Kidney (tissue), 14 donors: ENCODE measurements around the gene SART1. TPM values are rescaled to one million over a fixed set of nuclear protein-coding genes. Genes with fewer than 3 reads are reported as not detected.
A peak's percentile ranks its signal among the peaks of the same experiment; 100 is the strongest.

Source experiments
- DNase-seq, 5 donors: peaks; one replicate each; pipeline ENCODE4 v3.0.0-alpha.2; 2013 to 2020
- FAIRE-seq: peaks from 2 replicates; lab custom pipeline; 2012; peaks lifted over from hg19 to GRCh38; lab: Jason Lieb, UNC
- H3K27ac ChIP-seq, 2 donors: one replicate each; pipeline ENCODE4 v1.7.0; 2013; ENCODE audit warnings: low read depth in 2 of 2, low read length in 2 of 2, inconsistent platforms in 1 of 2
- H3K27me3 ChIP-seq: one replicate; pipeline ENCODE4 v1.7.1; 2013; ENCODE audit warnings: low read length, inconsistent platforms; ENCODE audit not compliant: control insufficient read depth, insufficient read depth
- H3K36me3 ChIP-seq, 3 donors: one replicate each; pipeline versions ENCODE4 v1.7.0 to v1.7.1; 2013; ENCODE audit warnings: low read length in 3 of 3, control low read depth in 1 of 3, inconsistent platforms in 1 of 3; ENCODE audit not compliant: insufficient read depth in 3 of 3, control insufficient read depth in 2 of 3
- H3K4me1 ChIP-seq, 3 donors: one replicate each; pipeline versions ENCODE4 v1.7.0 to v1.7.1; 2013; ENCODE audit warnings: low read length in 3 of 3, inconsistent platforms in 1 of 3, low read depth in 1 of 3; ENCODE audit not compliant: control insufficient read depth in 2 of 3, insufficient read depth in 2 of 3
- H3K4me3 ChIP-seq, 3 donors: one replicate each; pipeline versions ENCODE4 v1.7.0 to v1.8.1; 2013; ENCODE audit warnings: low read length in 3 of 3, control low read depth in 1 of 3, inconsistent platforms in 1 of 3
- H3K9ac ChIP-seq, 3 donors: one replicate each; pipeline versions ENCODE4 v1.7.0 to v1.7.1; 2013; ENCODE audit warnings: low read length in 3 of 3, control low read depth in 1 of 3, inconsistent platforms in 1 of 3
- H3K9me3 ChIP-seq, 3 donors: one replicate each; pipeline versions ENCODE4 v1.7.0 to v1.7.1; 2013; ENCODE audit warnings: low read length in 3 of 3, control low read depth in 1 of 3, inconsistent platforms in 1 of 3; ENCODE audit not compliant: control insufficient read depth in 2 of 3, insufficient read depth in 1 of 3
- intact Hi-C: fragments of 100-400 bp; cut with DNase I; formaldehyde crosslinking; loops from one replicate; pipeline ENCODE4 v1.11.1; 2022
- polyA plus RNA-seq: library from polyadenylated mRNA; stranded (reverse); fragments of 350-450 nt; fragmentation: Illumina TruSeq; extraction: RNeasy Lipid Tissue Mini Kit (QIAGEN cat#74804); gene quantifications from one replicate; pipeline ENCODE4 v1.2.3, GENCODE V29; 2014; ENCODE audit warnings: low read depth, low replicate concordance; ENCODE audit not compliant: insufficient read depth
- total RNA-seq: library from RNA; stranded (reverse); fragmentation: NEBNext Ultra II Directional; extraction: Animal tissue kit (Norgen Biotek cat#: 25700); gene quantifications from one replicate; pipeline ENCODE4 v1.2.1, GENCODE V29; 2021
- TF ChIP-seq, protein P1 (sequence below): IDR thresholded peaks from 3 replicates; pipeline ENCODE4 v1.5.1; 2012; ENCODE audit warnings: mild to moderate bottlenecking, moderate library complexity, borderline replicate concordance; ENCODE audit not compliant: insufficient read depth; ENCODE audit errors: extremely low read depth
- donor health status: control.
- donor health status: control.
- donor health status: control.
- donor health status: control.
- donor health status: control.
- donor health status: DM: yes; HTN: yes; CAD: no.
- donor health status: Normal renal cell carcinoma (clear cell type).

SART1 gene
- total and polyA plus RNA-seq, 2 donors from 2014 or later = 48.6 to 48.7 TPM

DNA sequence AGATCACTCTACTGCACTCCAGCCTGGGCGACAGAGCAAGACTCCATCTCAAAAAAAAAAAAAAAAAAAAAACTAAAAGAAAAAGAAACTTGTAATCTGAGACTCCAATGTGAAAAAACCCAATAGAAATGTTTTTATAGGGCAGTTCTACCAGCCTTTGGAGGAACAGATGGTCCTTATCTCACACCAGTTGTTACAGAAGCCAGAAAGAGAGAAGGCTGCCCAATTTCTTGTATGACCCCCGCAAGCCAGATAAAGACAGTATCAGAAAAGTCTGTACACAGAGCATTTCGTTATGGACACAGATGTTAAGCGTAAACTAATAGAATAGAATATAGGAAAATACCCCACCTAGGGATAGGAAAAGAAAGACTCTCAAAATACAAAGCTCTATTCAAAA lies 27.5 kb upstream of the SART1 start:
- FAIRE-seq (no peak), DNase-seq (peak in 1 of 5 donors; percentile 44)
- no peak overlapping the region for H3K9ac ChIP-seq
- no peaks in the 10 kb centered on the region for H3K4me1 ChIP-seq
- intact Hi-C loops = no loop called here
- no peak overlapping the region for H3K27ac ChIP-seq
- no peaks in the 10 kb centered on the region for H3K9me3 ChIP-seq
- no peaks in the 10 kb centered on the region for H3K36me3 ChIP-seq
- TF ChIP-seq, protein P1, sequence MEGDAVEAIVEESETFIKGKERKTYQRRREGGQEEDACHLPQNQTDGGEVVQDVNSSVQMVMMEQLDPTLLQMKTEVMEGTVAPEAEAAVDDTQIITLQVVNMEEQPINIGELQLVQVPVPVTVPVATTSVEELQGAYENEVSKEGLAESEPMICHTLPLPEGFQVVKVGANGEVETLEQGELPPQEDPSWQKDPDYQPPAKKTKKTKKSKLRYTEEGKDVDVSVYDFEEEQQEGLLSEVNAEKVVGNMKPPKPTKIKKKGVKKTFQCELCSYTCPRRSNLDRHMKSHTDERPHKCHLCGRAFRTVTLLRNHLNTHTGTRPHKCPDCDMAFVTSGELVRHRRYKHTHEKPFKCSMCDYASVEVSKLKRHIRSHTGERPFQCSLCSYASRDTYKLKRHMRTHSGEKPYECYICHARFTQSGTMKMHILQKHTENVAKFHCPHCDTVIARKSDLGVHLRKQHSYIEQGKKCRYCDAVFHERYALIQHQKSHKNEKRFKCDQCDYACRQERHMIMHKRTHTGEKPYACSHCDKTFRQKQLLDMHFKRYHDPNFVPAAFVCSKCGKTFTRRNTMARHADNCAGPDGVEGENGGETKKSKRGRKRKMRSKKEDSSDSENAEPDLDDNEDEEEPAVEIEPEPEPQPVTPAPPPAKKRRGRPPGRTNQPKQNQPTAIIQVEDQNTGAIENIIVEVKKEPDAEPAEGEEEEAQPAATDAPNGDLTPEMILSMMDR = no peak
- H3K27me3 ChIP-seq = no peaks in the 10 kb centered on the region
- H3K4me3 ChIP-seq = no peak overlapping the region

GRCh38 chr11:65937766-65938165 lies 23.8 kb upstream of the SART1 start:
- Histone ChIP-seq H3K36me3 (no peaks in the 10 kb centered on the region), H3K4me1 (no peaks in the 10 kb centered on the region), H3K4me3 (no peak overlapping the region), H3K9me3 (no peaks in the 10 kb centered on the region), H3K27ac (no peak overlapping the region), H3K9ac (no peak overlapping the region), H3K27me3 (no peaks in the 10 kb centered on the region)
- FAIRE-seq = no peak
- DNase-seq = no peak
- TF ChIP-seq, protein P1 = no peak
- intact Hi-C loops = no loop called here

GRCh38 chr11:65941720-65942310 lies 19.7 kb upstream of the SART1 start:
- Histone ChIP-seq H3K4me1 (no peaks in the 10 kb centered on the region), H3K9me3 (no peaks in the 10 kb centered on the region), H3K36me3 (no peaks in the 10 kb centered on the region), H3K9ac (no peak overlapping the region), H3K4me3 (no peak overlapping the region), H3K27ac (no peak overlapping the region), H3K27me3 (no peaks in the 10 kb centered on the region)
- intact Hi-C loops = no loop called here
- peak in 1 of 5 donors; percentile 21 for DNase-seq
- TF ChIP-seq, protein P1 = no peak
- no peak for FAIRE-seq

GRCh38 chr11:65942531-65942930 lies 19.0 kb upstream of the SART1 start:
- H3K4me3 ChIP-seq = no peak overlapping the region
- H3K9ac ChIP-seq = no peak overlapping the region
- DNase-seq (peak in 1 of 5 donors; percentile 43), FAIRE-seq (no peak)
- intact Hi-C loops = no loop called here
- H3K4me1 ChIP-seq = no peaks in the 10 kb centered on the region
- TF ChIP-seq, protein P1 = no peak
- H3K27me3 ChIP-seq = no peaks in the 10 kb centered on the region
- H3K9me3 ChIP-seq = no peaks in the 10 kb centered on the region
- no peaks in the 10 kb centered on the region for H3K36me3 ChIP-seq
- no peak overlapping the region for H3K27ac ChIP-seq
